ENCODE data around the gene ANKRD11.

Gene ANKRD11

GRCh38 chr16:89444151-89444723 lies 46.1 kb downstream of the ANKRD11 start:
- DNase-seq (ENCODE audit: low read depth, low spot score) = no peak
- Histone ChIP-seq H3K27me3 (ENCODE audit: insufficient read depth, insufficient read length) (no peaks in the 10 kb centered on the region), H3K4me3 (ENCODE audit: insufficient read length, low read depth) (no peak overlapping the region), H3K4me1 (ENCODE audit: insufficient read depth, insufficient read length) (peaks cover 24% of the 10 kb centered on the region), H3K9ac (ENCODE audit: insufficient read length, low read depth) (no peak overlapping the region), H3K9me3 (ENCODE audit: insufficient read depth, low read length) (no peaks in the 10 kb centered on the region), H3K36me3 (ENCODE audit: insufficient read depth, insufficient read length, low read length) (peaks cover 12% of the 10 kb centered on the region)
- TF ChIP-seq SUZ12 (IDR thresholded peaks at IDR 0.05; ENCODE audit: extremely low read depth, insufficient read depth, insufficient read length) (no peak), YY1 (IDR thresholded peaks at IDR 0.05; ENCODE audit: insufficient read depth, insufficient read length) (no peak), ZNF274 (IDR thresholded peaks at IDR 0.05; ENCODE audit: low read depth, low read length) (no peak)

DNA sequence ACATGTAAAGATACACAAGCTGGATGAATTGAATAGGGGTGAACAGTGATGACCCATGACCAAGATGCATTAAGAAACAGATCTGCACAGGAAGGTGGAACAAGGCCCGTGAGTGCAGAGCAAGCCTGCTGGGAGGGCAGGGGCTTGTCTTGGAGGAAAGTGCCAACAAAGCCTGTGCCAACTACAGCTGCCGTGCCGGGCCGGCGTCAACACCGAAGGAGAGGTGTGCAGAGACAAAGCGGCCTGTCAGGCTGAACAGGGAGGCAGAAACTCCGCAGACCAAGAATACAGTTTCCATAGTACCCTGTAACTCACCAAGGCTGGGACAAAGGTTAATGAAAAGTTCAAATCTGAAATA lies 46.7 kb downstream of the ANKRD11 start:
- Histone ChIP-seq H3K4me3 (ENCODE audit: insufficient read length, low read depth) (no peak overlapping the region), H3K36me3 (ENCODE audit: insufficient read depth, insufficient read length, low read length) (peaks cover 12% of the 10 kb centered on the region), H3K9me3 (ENCODE audit: insufficient read depth, low read length) (no peaks in the 10 kb centered on the region), H3K4me1 (ENCODE audit: insufficient read depth, insufficient read length) (peaks cover 24% of the 10 kb centered on the region), H3K9ac (ENCODE audit: insufficient read length, low read depth) (no peak overlapping the region), H3K27me3 (ENCODE audit: insufficient read depth, insufficient read length) (no peaks in the 10 kb centered on the region)
- TF ChIP-seq YY1 (IDR thresholded peaks at IDR 0.05; ENCODE audit: insufficient read depth, insufficient read length) (no peak), ZNF274 (IDR thresholded peaks at IDR 0.05; ENCODE audit: low read depth, low read length) (no peak), SUZ12 (IDR thresholded peaks at IDR 0.05; ENCODE audit: extremely low read depth, insufficient read depth, insufficient read length) (no peak)
- DNase-seq (ENCODE audit: low read depth, low spot score) = no peak

DNA sequence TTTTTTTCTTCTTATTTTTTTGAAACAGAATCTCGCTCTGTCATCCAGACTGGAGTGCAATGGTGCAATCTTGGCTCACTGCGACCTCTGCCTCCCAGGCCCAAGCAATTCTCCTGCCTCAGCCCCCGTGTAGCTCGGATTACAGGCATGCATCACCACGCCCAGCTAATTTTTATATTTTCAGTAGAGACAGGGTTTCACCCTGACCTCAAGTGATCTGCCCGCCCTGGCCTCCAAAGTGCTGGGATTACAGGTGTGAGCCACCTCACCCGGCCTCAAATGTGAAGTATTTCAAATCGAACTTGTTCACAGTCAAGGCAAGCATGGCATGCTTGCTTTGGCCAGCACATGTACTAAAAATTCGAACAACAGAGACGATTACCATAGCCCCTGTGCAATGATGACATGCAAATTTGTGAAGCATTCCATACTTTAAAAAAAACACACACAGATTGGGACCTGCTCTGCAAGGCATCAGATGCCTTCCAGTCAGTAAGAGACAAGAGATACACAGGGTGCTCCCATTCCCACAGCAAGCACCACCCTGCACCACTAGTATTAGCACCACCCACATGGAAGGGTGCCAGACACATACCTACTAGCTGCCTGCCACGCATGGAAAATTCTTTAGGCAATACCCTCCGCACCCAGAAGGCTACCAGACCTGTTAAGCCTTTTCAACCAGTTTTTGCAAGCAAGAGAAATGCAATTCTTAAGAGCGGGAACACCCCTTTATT lies 47.2 kb downstream of the ANKRD11 start:
- no peak overlapping the region for H3K4me3 ChIP-seq (ENCODE audit: insufficient read length, low read depth)
- H3K9ac ChIP-seq (ENCODE audit: insufficient read length, low read depth) = no peak overlapping the region
- TF ChIP-seq ZNF274 (IDR thresholded peaks at IDR 0.05; ENCODE audit: low read depth, low read length) = no peak
- no peak for TF ChIP-seq SUZ12 (IDR thresholded peaks at IDR 0.05; ENCODE audit: extremely low read depth, insufficient read depth, insufficient read length)
- TF ChIP-seq YY1 (IDR thresholded peaks at IDR 0.05; ENCODE audit: insufficient read depth, insufficient read length) = no peak
- H3K36me3 ChIP-seq (ENCODE audit: insufficient read depth, insufficient read length, low read length) = peaks cover 12% of the 10 kb centered on the region
- DNase-seq (ENCODE audit: low read depth, low spot score) = no peak
- no peaks in the 10 kb centered on the region for H3K9me3 ChIP-seq (ENCODE audit: insufficient read depth, low read length)
- no peaks in the 10 kb centered on the region for H3K27me3 ChIP-seq (ENCODE audit: insufficient read depth, insufficient read length)
- peaks cover 24% of the 10 kb centered on the region for H3K4me1 ChIP-seq (ENCODE audit: insufficient read depth, insufficient read length)

DNA sequence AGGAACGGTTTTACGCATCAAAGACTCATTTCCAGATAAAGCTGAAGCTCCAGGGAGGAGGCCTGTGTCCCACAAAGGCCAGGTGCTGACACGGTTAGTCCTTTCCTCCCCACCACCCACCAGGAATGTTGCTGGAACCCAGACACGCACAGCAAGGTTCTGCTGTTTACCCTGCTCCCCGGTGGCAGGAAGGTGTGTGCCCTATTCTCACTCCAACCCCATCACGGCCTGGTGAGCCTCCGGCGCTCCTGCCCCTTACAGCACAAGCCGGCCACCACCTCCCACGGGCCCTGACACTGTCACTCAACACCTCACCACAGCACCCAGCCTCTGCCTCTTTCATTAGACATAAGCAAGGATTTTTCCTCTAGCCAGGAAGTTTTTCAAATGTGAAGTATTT lies 47.8 kb downstream of the ANKRD11 start:
- no peak overlapping the region for H3K9ac ChIP-seq (ENCODE audit: insufficient read length, low read depth)
- H3K9me3 ChIP-seq (ENCODE audit: insufficient read depth, low read length) = no peaks in the 10 kb centered on the region
- peaks cover 24% of the 10 kb centered on the region for H3K4me1 ChIP-seq (ENCODE audit: insufficient read depth, insufficient read length)
- peaks cover 14% of the 10 kb centered on the region for H3K36me3 ChIP-seq (ENCODE audit: insufficient read depth, insufficient read length, low read length)
- H3K27me3 ChIP-seq (ENCODE audit: insufficient read depth, insufficient read length) = no peaks in the 10 kb centered on the region
- TF ChIP-seq SUZ12 (IDR thresholded peaks at IDR 0.05; ENCODE audit: extremely low read depth, insufficient read depth, insufficient read length) (no peak), YY1 (IDR thresholded peaks at IDR 0.05; ENCODE audit: insufficient read depth, insufficient read length) (no peak), ZNF274 (IDR thresholded peaks at IDR 0.05; ENCODE audit: low read depth, low read length) (no peak)
- no peak overlapping the region for H3K4me3 ChIP-seq (ENCODE audit: insufficient read length, low read depth)
- DNase-seq (ENCODE audit: low read depth, low spot score) = no peak

DNA sequence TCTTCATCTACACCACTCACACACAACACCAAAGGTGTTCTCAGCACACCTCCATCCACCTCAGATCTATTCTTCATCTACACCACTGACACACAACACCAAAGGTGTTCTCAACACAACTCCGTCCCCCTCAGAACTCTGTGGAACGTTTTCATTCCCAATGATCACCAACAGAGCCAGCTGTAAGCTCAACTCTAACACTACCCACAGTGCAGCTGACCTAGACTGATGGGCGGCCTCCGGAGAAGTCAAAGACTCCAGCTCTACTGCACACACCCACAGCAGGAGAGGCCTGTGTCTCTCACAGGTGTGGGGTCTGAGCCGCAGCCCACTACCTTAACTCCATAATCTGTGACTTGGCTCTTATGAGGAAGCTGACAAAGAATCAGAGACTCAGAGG lies 50.7 kb downstream of the ANKRD11 start:
- no peak for TF ChIP-seq ZNF274 (IDR thresholded peaks at IDR 0.05; ENCODE audit: low read depth, low read length)
- no peak for TF ChIP-seq YY1 (IDR thresholded peaks at IDR 0.05; ENCODE audit: insufficient read depth, insufficient read length)
- TF ChIP-seq SUZ12 (IDR thresholded peaks at IDR 0.05; ENCODE audit: extremely low read depth, insufficient read depth, insufficient read length) = no peak
- Histone ChIP-seq H3K9ac (ENCODE audit: insufficient read length, low read depth) (no peak overlapping the region), H3K36me3 (ENCODE audit: insufficient read depth, insufficient read length, low read length) (peaks cover 33% of the 10 kb centered on the region), H3K9me3 (ENCODE audit: insufficient read depth, low read length) (no peaks in the 10 kb centered on the region; the same call in 1 of the 2 replicates), H3K4me3 (ENCODE audit: insufficient read length, low read depth) (no peak overlapping the region), H3K4me1 (ENCODE audit: insufficient read depth, insufficient read length) (peaks cover 15% of the 10 kb centered on the region), H3K27me3 (ENCODE audit: insufficient read depth, insufficient read length) (no peaks in the 10 kb centered on the region)
- DNase-seq (ENCODE audit: low read depth, low spot score) = no peak

DNA sequence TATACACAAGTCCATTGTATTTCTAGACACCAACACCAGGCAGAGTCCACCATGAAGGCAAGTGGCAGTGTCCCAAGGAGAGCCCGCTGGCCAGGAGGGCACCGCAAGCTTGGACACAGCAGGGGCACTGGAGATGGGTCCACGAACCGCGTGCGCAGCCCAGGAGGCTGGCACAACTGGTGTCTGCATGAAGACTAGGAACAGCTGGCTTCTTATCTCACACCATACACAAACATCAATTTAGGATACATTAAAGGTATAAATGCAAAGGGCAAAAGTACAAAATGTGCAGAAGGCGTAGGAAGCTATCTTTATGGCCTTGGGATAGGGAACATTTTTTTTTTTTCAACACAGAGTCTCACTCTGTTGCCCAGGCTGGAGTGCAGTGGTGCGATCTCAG lies 52.4 kb downstream of the ANKRD11 start:
- no peak overlapping the region for H3K9ac ChIP-seq (ENCODE audit: insufficient read length, low read depth)
- H3K4me3 ChIP-seq (ENCODE audit: insufficient read length, low read depth) = no peak overlapping the region
- peaks cover 41% of the 10 kb centered on the region for H3K36me3 ChIP-seq (ENCODE audit: insufficient read depth, insufficient read length, low read length)
- H3K27me3 ChIP-seq (ENCODE audit: insufficient read depth, insufficient read length) = no peaks in the 10 kb centered on the region
- DNase-seq (ENCODE audit: low read depth, low spot score) = no peak
- no peaks in the 10 kb centered on the region; the same call in 1 of the 2 replicates for H3K9me3 ChIP-seq (ENCODE audit: insufficient read depth, low read length)
- H3K4me1 ChIP-seq (ENCODE audit: insufficient read depth, insufficient read length) = peaks cover 10% of the 10 kb centered on the region
- TF ChIP-seq ZNF274 (IDR thresholded peaks at IDR 0.05; ENCODE audit: low read depth, low read length) (no peak), SUZ12 (IDR thresholded peaks at IDR 0.05; ENCODE audit: extremely low read depth, insufficient read depth, insufficient read length) (no peak), YY1 (IDR thresholded peaks at IDR 0.05; ENCODE audit: insufficient read depth, insufficient read length) (no peak)

GRCh38 chr16:89437251-89437987 lies 52.9 kb downstream of the ANKRD11 start:
- no peaks in the 10 kb centered on the region; the same call in 1 of the 2 replicates for H3K9me3 ChIP-seq (ENCODE audit: insufficient read depth, low read length)
- H3K4me3 ChIP-seq (ENCODE audit: insufficient read length, low read depth) = no peak overlapping the region
- peaks cover 41% of the 10 kb centered on the region for H3K36me3 ChIP-seq (ENCODE audit: insufficient read depth, insufficient read length, low read length)
- TF ChIP-seq YY1 (IDR thresholded peaks at IDR 0.05; ENCODE audit: insufficient read depth, insufficient read length) = no peak
- TF ChIP-seq ZNF274 (IDR thresholded peaks at IDR 0.05; ENCODE audit: low read depth, low read length) = no peak
- no peak for TF ChIP-seq SUZ12 (IDR thresholded peaks at IDR 0.05; ENCODE audit: extremely low read depth, insufficient read depth, insufficient read length)
- no peak for DNase-seq (ENCODE audit: low read depth, low spot score)
- no peak overlapping the region for H3K9ac ChIP-seq (ENCODE audit: insufficient read length, low read depth)
- H3K4me1 ChIP-seq (ENCODE audit: insufficient read depth, insufficient read length) = peaks cover 6% of the 10 kb centered on the region
- H3K27me3 ChIP-seq (ENCODE audit: insufficient read depth, insufficient read length) = no peaks in the 10 kb centered on the region
